ENCODE measurements around the gene TMPRSS2. TPM values are rescaled to one million over a fixed set of nuclear protein-coding genes. Genes with fewer than 3 reads are reported as not detected.

TMPRSS2 gene
- total and polyA plus RNA-seq, 2 donors (not counting 3 experiments of a cell fraction or from before 2014, with no cell fraction given): not detected

GRCh38 chr21:41435706-41436105 is 72.3 kb downstream of the TMPRSS2 start:
- H4K20me1 ChIP-seq (replicated peaks; ENCODE audit: control insufficient read depth, extremely low read depth, insufficient read depth, low read length): no peaks in the 10 kb centered on the region
- DNase-seq (ENCODE audit: low read depth, low spot score): no peak
- ChIA-PET CTCF (no interaction called here), POLR2A (no interaction called here)
- no peak for TF ChIP-seq JUN (IDR thresholded peaks at IDR 0.05; ENCODE audit: borderline replicate concordance, insufficient read depth, insufficient read length, low read depth)
- no peak for TF ChIP-seq POLR2AphosphoS5 (IDR thresholded peaks at IDR 0.05; ENCODE audit: insufficient read depth, low read depth, low read length)
- TF ChIP-seq GATA2 (IDR thresholded peaks at IDR 0.05; ENCODE audit: insufficient read depth, insufficient read length, low read depth, low read length): no peak
- no peak for TF ChIP-seq EZH2 (IDR thresholded peaks at IDR 0.05; ENCODE audit: borderline replicate concordance, low read depth, low read length, severe bottlenecking)
- no peak for TF ChIP-seq MAX (IDR thresholded peaks at IDR 0.05; ENCODE audit: insufficient read depth, insufficient read length)
- TF ChIP-seq POLR2A (IDR thresholded peaks at IDR 0.05; ENCODE audit: low read depth, low read length): no peak
- no peak for TF ChIP-seq MYC (IDR thresholded peaks at IDR 0.05; ENCODE audit: low read depth, low read length)
- TF ChIP-seq FOS (IDR thresholded peaks at IDR 0.05; ENCODE audit: borderline replicate concordance, insufficient read depth, low read length): no peak
- no peak for TF ChIP-seq CTCF (IDR thresholded peaks at IDR 0.05; ENCODE audit: extremely low read depth in 1 of 2, insufficient read depth in 1 of 2, low read depth in 1 of 2, low read length in 2 of 2)
- no peaks in the 10 kb centered on the region for H3K79me2 ChIP-seq (ENCODE audit: control insufficient read depth, insufficient read depth, low read length)
- no peak overlapping the region for H2AFZ ChIP-seq (ENCODE audit: low read depth, low read length)
- BruUV-seq (replicated peaks): no TSS peak
- no peak for FAIRE-seq
- no peak overlapping the region for H3K4me3 ChIP-seq (replicated peaks in 1 of 3; ENCODE audit: insufficient read depth in 1 of 3, low read depth in 1 of 3, low read length in 3 of 3)
- dilution Hi-C loops (cut with MboI; ENCODE audit: extremely low pct_ligation_motif_present, low sequenced_read_pairs): no loop called here
- H3K9me1 ChIP-seq (replicated peaks; ENCODE audit: control insufficient read depth, extremely low read depth, insufficient read depth, low read length): no peaks in the 10 kb centered on the region
- no peaks in the 10 kb centered on the region for H3K9me3 ChIP-seq (replicated peaks; ENCODE audit: control insufficient read depth, insufficient read depth, low read length)
- H3K36me3 ChIP-seq (ENCODE audit: control insufficient read depth in 2 of 2, extremely low read depth in 1 of 2, insufficient read depth in 2 of 2, low read length in 2 of 2): no peaks in the 10 kb centered on the region
- H3K4me1 ChIP-seq (ENCODE audit: control insufficient read depth, extremely low read depth, insufficient read depth, low read length): no peaks in the 10 kb centered on the region
- no peak overlapping the region for H3K4me2 ChIP-seq (ENCODE audit: insufficient read depth, low read length)
- intact Hi-C loops (cut with micrococcal nuclease): no loop called here
- no peak overlapping the region for H3K9ac ChIP-seq (replicated peaks; ENCODE audit: extremely low read depth, insufficient read depth, low read length)
- H3K27ac ChIP-seq (ENCODE audit: insufficient read depth, low read depth, low read length): no peak overlapping the region
- no peaks in the 10 kb centered on the region for H3K27me3 ChIP-seq (ENCODE audit: control insufficient read depth in 2 of 2, insufficient read depth in 2 of 2, low read length in 2 of 2)

Data from endothelial cell of umbilical vein (primary cell).